ENCODE data around the gene ELFN2.

ELFN2 gene

GRCh38 chr22:37340331-37341262 is 86.7 kb downstream of the ELFN2 start:
- in situ Hi-C loops (cut with HindIII; ENCODE audit: low sequenced_read_pairs): no loop called here

- in situ Hi-C loops (cut with HindIII; ENCODE audit: low sequenced_read_pairs): no loop called here
These were observed 88.6 kb downstream of the ELFN2 start for GRCh38 chr22:37338539-37339246.

GRCh38 chr22:37337204-37337943 is 89.9 kb downstream of the ELFN2 start:
- in situ Hi-C loops (cut with HindIII; ENCODE audit: low sequenced_read_pairs): no loop called here

- in situ Hi-C loops (cut with HindIII; ENCODE audit: low sequenced_read_pairs): no loop called here
These were observed 90.7 kb downstream of the ELFN2 start for GRCh38 chr22:37336579-37336978.

- in situ Hi-C loops (cut with HindIII; ENCODE audit: low sequenced_read_pairs): no loop called here
These were observed 91.5 kb downstream of the ELFN2 start for GRCh38 chr22:37335806-37336199.

GRCh38 chr22:37334859-37335805 is 92.1 kb downstream of the ELFN2 start:
- in situ Hi-C loops (cut with HindIII; ENCODE audit: low sequenced_read_pairs): no loop called here

- in situ Hi-C loops (cut with HindIII; ENCODE audit: low sequenced_read_pairs): no loop called here
These were observed 92.8 kb downstream of the ELFN2 start for GRCh38 chr22:37334461-37334858.

GRCh38 chr22:37333724-37334460 is 93.4 kb downstream of the ELFN2 start:
- in situ Hi-C loops (cut with HindIII; ENCODE audit: low sequenced_read_pairs): no loop called here

GRCh38 chr22:37331856-37332536 is 95.3 kb downstream of the ELFN2 start:
- in situ Hi-C loops (cut with HindIII; ENCODE audit: low sequenced_read_pairs): no loop called here

GRCh38 chr22:37331034-37331428 is 96.2 kb downstream of the ELFN2 start:
- in situ Hi-C loops (cut with HindIII; ENCODE audit: low sequenced_read_pairs): no loop called here

- in situ Hi-C loops (cut with HindIII; ENCODE audit: low sequenced_read_pairs): no loop called here
These were observed 96.9 kb downstream of the ELFN2 start for GRCh38 chr22:37330200-37331033.

GRCh38 chr22:37329238-37330140 is 97.8 kb downstream of the ELFN2 start:
- in situ Hi-C loops (cut with HindIII; ENCODE audit: low sequenced_read_pairs): loop anchor here (5.0 to 10.0 kb wide), 3 partner anchors 152 to 275 kb away; partner anchors contain the start of gene KCTD17

- in situ Hi-C loops (cut with HindIII; ENCODE audit: low sequenced_read_pairs): loop anchor here (5.0 to 10.0 kb wide), 3 partner anchors 151 to 274 kb away; partner anchors contain the start of gene KCTD17
These were observed 98.6 kb downstream of the ELFN2 start for GRCh38 chr22:37328538-37329237.

GRCh38 chr22:37328017-37328416 is 99.3 kb downstream of the ELFN2 start:
- in situ Hi-C loops (cut with HindIII; ENCODE audit: low sequenced_read_pairs): loop anchor here (5.0 to 10.0 kb wide), 3 partner anchors 151 to 273 kb away; partner anchors contain the start of gene KCTD17

GRCh38 chr22:37326726-37327125 is 100.6 kb downstream of the ELFN2 start:
- in situ Hi-C loops (cut with HindIII; ENCODE audit: low sequenced_read_pairs): loop anchor here (5.0 to 10.0 kb wide), 3 partner anchors 149 to 272 kb away; partner anchors contain the start of gene KCTD17

- in situ Hi-C loops (cut with HindIII; ENCODE audit: low sequenced_read_pairs): loop anchor here (5.0 to 10.0 kb wide), 3 partner anchors 148 to 270 kb away; partner anchors contain the start of gene KCTD17
These were observed 102.3 kb downstream of the ELFN2 start for GRCh38 chr22:37325039-37325395.
